GM18519 (cell line): Measurements from ENCODE around the gene VIM.
"Not testable (repeated sequence)": the region's sequence is repeated elsewhere in the genome, so short reads cannot be mapped to it uniquely, and the experiment has no call there.

Experiments
- ATAC-seq: cut with Tn5 transposase; IDR thresholded peaks from one replicate; pipeline ENCODE4 v1.9.1; 2021; ENCODE audit warnings: mild to moderate bottlenecking, moderate library complexity; ENCODE audit not compliant: unreplicated experiment, low FRiP score

VIM gene

DNA sequence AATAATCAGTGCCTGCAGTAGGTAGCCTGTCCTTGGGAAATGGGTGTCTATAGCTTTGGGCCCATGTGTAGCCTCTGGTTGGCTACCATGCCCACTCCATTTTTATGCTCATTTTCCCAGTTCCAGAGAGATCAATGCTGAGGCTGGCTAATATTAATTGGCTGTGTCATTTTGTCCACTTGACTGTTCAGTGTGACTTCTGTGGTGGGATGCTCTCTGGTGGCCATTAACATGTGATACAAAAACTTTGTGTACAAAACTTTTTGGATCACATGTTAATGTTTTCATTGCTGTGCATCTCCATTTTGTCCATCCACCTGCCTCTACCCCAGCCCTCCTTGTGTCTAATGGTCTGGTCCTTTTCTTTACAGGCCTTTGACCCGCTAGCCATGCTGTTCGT is 22.7 kb downstream of the VIM start:
- no peak for ATAC-seq

DNA sequence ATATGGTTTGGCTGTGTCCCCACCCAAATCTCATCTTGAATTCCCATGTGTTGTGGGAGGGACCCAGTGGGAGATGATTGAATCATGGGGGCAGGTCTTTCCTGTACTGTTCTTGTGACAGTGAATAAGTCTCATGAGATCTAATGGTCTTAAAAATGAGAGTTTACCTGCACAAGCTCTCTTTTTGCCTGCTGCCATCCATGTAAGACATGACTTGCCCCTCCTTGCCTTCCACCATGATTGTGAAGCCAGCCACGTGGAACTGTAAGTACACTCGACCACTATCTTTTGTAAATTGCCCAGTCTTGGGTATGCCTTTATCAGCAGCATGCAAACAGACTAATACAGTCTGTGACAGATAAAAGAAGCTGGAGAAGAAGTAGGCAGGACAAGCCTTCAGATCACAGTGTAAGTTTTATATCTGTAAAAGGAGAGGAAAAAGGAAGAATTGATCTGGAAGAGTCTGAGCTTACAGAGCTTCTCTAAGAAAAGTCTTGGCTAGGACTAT is 26.6 kb downstream of the VIM start:
- not testable (repeated sequence) for ATAC-seq

DNA sequence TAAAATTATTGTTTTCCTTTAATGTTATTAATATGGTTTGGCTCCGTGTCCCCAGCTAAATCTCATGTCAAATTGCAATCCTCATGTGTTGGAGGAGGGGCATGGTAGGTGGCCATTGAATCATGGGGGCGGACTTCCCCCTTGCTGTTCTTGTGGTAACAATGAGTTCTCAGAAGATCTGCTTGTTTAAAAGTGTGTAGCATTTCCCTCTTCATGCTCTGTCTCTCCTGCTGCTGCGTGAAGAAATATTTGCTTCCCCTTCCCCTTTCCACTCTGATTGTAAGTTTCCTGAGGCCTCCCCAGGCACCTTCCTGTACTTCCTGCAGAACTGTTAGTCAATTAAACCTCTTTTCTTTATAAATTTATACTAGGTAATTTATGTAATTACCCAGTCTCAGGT is 27.5 kb downstream of the VIM start:
- ATAC-seq, result no peak

DNA sequence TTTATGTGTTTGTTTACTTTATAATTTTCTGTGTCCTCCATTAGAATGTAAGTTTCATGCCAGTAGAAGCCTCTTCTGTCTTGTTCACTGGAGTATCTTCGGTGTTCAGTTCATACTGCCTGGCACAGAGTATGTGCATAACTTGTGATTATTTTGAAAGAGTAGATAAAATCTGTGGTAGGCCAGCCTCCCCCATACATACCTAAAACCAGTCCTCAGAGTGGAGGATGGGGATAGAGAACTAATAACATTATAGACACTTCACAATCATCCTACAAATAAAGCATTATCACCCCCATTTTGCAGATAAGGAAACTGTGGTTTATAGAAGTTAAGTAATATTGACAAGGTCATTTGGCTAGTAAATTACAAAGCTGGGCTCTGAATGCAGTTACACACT is 28.0 kb downstream of the VIM start:
- no peak for ATAC-seq

DNA sequence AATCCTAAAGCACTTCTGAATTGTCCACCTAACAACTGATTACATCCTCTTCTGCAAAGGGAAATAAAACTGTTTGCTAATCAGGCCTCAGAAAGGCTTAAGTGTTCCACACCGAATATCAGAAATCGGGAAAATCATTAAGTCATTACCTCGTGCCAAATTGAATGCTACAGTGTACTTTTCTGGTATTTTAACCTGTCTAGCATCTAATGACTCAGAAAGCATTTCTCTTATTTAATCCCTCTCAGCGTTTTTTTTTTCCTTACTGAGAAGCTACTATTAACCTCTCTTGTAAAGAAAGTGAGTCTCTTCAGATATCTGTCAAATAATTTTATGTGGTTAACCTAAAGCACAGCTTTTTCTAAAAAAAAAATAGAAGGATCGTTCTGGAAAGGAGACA is 28.6 kb downstream of the VIM start:
- ATAC-seq, result no peak

DNA sequence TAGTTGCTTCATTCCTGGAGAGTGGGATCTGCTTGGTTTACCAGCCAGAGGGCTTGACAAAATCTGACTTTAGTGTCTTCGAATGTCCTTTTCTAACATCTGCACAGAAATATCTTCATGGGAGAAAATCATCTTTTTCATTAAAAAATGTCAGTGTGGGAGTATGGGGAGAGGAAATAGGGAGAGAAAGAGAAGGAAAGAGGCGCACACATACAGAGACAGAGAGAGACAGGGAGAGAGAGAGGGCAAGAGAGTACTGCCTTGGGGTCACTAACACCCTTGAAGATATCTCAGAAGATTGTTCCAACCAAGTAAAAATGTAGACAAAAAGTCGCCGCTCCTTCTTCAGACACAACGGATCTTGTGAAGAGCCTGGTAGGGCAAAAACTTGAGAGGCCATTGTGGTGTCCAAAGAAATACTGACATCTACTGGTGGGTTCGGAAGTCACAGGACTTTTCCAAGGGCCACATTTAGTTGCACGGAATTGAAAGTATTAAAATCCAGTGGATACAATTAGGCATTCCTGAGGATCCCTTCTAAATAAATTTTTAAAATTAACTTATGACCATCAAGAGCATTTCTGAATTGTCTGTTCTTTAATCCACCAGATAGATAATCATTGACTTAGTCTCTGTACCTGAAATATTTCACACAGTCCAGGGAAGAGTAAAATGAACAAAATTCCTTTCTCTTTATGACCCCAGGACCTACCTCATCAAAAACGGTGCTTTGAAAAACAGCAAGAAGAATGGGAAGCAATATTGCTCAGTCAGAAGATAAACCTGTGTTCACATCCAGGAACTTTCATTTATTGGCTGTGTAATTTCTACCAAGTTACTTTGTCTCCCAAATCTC is 29.7 kb downstream of the VIM start:
- peak; percentile 79 for ATAC-seq

DNA sequence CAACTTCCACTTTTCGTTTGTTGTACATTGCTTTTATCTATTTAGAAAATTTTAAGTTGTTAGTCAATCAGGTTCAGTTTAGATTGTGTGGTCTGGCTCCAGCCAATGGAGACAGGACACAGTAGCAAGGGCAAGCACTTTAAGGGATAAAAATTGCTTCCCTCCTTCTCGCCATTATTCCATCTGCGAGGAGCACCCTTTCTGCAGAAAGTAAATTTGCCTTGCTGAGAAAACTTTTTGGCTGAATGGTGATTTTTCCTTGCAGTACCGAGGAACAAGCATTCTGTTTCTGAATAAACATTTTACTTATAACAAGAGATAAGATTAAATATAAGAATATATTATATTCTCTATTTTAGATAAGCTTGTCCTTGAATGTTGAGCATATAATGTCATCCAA is 34.5 kb downstream of the VIM start:
- no peak for ATAC-seq

DNA sequence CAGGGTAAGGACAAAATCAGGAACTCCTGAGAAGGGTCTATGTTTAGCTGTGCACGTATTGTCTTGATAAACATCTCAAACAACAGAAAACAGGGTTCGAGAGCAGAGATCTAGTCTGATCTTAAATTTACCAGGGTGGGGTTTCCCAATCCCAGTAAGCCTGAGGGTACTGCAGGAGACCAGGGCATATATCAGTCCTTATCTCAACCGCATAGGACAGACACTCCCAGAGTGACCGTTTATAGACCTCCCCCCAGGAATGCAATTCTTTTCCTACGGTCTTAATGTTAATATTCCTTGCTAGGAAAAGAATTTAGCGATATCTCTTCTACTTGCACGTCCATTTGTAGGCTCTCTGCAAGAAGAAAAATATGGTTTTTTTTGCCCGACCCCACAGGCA is 35.5 kb downstream of the VIM start:
- no peak for ATAC-seq

DNA sequence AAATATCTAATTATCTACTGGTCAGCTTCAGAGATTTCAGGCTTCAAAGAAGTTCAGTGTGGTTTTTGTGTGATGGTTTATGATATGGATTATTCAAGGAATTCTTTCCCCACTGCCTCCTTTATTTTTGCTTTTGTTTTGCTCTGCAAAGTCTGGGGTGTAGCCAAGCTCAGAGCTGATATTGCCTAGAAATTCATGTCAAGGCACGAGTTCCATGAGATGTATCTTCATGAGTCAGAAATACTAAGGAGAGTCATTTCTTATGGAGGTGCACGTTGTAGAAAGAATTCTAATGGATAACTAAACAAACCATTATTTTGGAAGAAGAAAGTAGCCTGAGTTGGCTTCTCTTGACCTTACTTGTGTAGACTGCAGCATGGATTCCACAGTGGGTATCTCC is 37.4 kb downstream of the VIM start:
- no peak for ATAC-seq

DNA sequence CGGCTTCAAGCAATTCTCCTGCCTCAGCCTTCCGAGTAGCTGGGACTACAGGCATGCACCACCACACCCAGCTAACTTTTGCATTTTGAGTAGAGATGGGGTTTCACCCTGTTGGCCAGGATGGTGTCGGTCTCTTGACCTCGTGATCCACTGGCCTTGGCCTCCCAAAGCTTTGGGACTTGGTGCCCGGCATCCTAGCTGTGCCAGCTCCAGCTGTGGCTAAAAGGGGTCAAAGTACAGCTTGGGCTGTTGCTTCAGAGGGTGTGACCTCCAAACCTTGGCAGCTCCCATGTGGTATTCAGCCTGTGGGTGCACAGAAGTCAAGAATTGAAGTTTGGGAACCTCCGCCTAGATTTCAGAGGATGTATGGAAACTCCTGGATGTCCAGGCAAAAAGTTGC is 38.5 kb downstream of the VIM start:
- not testable (repeated sequence) for ATAC-seq

DNA sequence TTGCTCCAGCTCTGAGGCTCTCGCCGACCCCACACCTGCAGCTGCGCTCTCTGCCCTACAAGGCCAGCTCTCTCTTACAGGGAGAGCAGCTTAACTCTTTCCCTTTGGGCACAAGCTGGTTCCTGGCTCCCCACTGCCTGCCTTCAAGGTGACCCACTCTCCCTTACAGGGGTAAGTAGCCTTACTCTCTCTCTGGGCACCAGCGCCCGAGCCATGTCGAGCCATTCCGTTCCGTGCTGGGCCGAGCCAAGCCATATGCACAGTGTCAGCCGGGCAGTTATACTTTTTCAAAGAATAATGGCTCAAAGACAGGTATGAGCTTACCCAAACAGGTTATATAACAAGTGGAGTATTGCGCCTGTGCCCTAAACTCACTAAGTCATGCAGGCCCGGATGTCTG is 44.6 kb downstream of the VIM start:
- no peak for ATAC-seq

DNA sequence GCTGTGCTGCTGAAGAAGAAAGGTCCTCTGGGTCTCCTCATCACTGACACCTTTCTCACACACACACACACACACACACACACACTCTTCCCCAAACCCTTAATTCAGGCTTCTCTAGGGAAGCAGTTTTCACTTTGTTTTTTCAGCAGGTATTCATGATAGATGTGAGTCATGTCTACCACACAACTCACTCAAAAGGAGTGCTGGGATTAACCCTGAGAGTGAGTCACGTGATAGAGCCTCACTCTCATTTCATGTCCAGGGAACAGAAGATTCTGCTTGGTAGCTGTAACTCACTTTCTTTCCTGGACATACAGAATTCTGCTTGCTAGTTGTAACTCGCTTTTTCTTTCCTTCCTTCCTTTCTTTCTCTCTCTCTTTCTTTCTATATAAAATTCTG is 45.4 kb downstream of the VIM start:
- ATAC-seq, result no peak

DNA sequence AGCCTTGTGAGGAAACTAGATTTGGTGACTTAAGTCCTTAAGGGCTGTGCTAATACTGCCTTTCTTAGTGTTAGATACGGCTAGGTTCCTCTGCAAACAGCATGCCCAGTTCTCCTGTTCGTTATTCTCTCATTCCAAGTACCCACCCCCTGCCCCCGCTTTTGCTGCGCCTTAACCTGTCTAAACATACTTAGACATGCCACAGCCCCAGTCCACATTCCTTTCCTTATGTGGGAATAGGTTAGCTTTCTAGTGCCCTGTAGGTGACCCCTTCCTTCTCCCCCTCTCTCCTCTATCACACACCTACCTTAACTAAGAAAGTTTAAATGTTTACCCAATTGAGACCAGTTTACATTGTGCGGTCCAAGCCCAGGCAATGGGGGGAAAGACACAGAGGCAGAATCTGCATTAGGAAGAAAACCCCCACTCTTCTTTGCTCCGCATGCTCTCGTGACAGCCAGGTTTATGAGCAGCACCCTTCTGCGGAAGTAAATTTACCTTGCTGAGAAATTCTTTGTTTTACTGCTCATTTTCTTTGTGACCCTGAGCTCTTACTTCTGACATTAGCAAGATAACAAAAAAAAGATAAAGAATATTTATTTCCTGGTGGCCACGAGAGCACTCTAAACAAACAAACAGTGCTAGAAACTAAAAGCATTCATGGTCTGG is 48.8 kb downstream of the VIM start:
- ATAC-seq, result no peak

DNA sequence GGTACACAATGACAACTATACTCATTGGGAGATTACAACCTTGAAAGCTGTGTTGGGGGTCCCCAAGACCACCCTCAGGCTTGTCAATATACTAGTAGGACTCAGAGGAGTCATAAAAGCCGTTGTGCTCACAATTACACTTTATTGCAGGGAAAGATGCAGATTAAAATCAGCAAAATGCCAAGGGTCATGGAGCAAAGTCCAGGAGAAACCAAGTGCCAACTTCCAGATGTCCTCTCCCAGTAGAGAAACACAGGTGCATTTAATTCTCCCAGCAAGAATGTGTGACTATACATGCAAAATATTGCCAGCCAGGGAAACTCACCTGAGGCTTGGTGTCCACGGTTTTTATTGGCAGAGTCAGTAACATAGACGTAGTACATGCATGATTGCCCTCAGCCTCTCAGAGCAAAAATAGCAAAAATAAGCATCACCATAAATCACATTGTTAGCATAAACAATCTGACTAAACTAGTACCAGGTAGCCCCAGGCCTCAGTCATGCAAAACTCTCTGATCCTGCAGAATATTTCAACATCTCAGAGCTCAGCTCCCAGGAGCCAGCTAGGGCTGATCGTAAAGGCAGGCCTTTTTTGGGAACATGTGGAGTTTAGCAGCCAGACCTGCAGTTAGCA is 50.7 kb downstream of the VIM start:
- ATAC-seq, result no peak

DNA sequence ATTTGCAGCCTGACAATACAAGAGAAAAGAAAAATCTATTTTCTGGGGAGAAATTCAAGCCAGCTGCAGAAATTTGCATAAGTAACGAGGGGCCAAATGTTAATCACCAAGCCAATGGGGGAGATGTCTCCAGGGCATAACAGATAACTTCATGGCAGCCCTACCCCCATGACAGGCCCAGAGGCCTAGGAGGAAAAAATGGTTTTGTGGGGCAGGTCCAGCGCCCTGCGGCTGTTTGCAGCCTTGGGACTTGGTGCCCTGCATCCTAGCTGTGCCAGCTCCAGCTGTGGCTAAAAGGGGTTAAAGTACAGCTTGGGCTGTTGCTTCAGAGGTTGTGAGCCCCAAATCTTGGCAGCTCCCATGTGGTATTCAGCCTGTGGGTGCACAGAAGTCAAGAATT is 54.3 kb downstream of the VIM start:
- no peak for ATAC-seq

DNA sequence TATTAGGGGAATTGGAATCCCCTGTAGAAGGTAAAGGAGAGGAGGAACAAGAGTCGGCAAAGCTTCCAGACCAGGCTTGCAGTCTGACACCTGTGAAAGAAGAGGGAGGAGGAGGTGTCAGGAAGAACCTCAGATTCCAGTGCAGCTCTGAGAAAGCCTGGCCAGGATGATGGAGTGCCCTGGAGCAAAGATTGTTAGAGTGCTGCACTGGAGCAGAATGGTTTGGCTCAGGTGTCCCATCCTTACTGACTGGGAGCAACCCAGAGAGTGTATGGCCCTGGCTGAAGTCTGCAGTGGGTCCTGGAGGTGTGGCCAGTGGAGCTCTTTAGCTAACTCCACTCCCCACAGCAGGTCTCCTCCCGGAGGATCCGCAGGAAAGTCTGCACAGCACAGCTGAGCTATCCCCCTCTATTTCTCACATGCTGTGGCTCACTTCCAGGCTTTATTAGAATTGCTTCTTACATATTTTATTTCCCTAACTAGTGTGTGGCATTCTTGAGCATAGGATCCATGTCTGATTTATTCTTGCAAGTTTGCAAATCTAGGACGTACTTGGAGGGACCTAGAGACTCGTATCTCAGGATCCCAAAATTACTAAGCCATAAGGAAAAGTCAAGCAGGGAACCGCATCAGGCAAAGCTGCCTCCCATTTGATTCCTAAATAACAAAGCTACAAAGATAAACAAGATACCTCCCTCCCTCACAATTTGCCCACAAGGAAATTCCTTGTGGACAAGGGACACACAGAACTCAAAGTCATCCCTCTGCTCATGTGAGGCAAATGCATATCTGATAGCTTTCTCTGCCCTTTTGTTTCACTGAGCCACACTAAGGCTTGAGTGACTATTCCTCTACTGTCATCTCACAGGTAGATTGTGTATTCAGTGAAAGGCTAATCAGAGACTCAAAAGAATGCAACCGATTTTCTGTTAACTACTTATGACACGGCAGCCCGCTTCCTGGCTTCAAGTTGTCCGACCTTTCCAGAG is 58.8 kb downstream of the VIM start:
- ATAC-seq, result no peak
